Common myeloid progenitor, CD34-positive (primary cell): Measurements from ENCODE around the gene PNLIPRP2.
A peak's percentile ranks its signal among the peaks of the same experiment; 100 is the strongest.

Source experiments
- CTCF ChIA-PET: fragments of 350-600 bp; sonication (Branson Sonifier 250); formaldehyde crosslinking; loops from one replicate; lab custom pipeline; 2021; ENCODE audit warnings: antibody characterized with exemption; lab: Charles Lee
- POLR2A ChIA-PET: fragments of 350-600 bp; sonication (Branson Sonifier 250); formaldehyde crosslinking; loops from one replicate; lab custom pipeline; 2021; ENCODE audit warnings: antibody characterized with exemption; lab: Charles Lee
- DNase-seq, 3 donors: peaks; one replicate each; pipeline versions ENCODE4 v3.0.0 to v3.0.0-alpha.2; 2013
- H3K27ac ChIP-seq, 2 experiments: 1 replicate in 1 of 2; 2 replicates in 1 of 2; pipeline ENCODE4 v1.7.0; 2013; ENCODE audit warnings: inconsistent platforms in 2 of 2, low read length in 2 of 2, mild to moderate bottlenecking in 2 of 2, low read depth in 1 of 2, moderate library complexity in 1 of 2; ENCODE audit not compliant: severe bottlenecking in 2 of 2, insufficient read depth in 1 of 2, poor library complexity in 1 of 2
- H3K27me3 ChIP-seq, 5 experiments: replicated peaks in 2 of 5; 1 replicate in 3 of 5; 2 replicates in 2 of 5; pipeline versions ENCODE4 v1.6.1 to v1.7.0; 2013; ENCODE audit warnings: low read length in 4 of 5, mild to moderate bottlenecking in 2 of 5, moderate library complexity in 2 of 5, inconsistent platforms in 1 of 5; ENCODE audit not compliant: insufficient read depth in 5 of 5, control insufficient read depth in 4 of 5
- H3K36me3 ChIP-seq, 4 experiments: 1 replicate in 2 of 4; 2 replicates in 2 of 4; pipeline versions ENCODE4 v1.6.1 to v1.7.0; 2013; ENCODE audit warnings: low read length in 3 of 4, control low read depth in 1 of 4, mild to moderate bottlenecking in 1 of 4; ENCODE audit not compliant: control insufficient read depth in 4 of 4, insufficient read depth in 4 of 4
- H3K4me1 ChIP-seq, 4 experiments: 1 replicate in 3 of 4; 2 replicates in 1 of 4; pipeline versions ENCODE4 v1.6.1 to v1.7.1; 2013; ENCODE audit warnings: low read length in 3 of 4, mild to moderate bottlenecking in 3 of 4, control low read depth in 1 of 4, inconsistent platforms in 1 of 4, moderate library complexity in 1 of 4; ENCODE audit not compliant: control insufficient read depth in 4 of 4, insufficient read depth in 4 of 4; ENCODE audit errors: control extremely low read depth in 1 of 4
- H3K4me3 ChIP-seq, 7 experiments: 1 replicate in 4 of 7; 2 replicates in 3 of 7; pipeline versions ENCODE4 v1.5.1 to v1.7.0; 2013; ENCODE audit warnings: mild to moderate bottlenecking in 7 of 7, low read length in 6 of 7, moderate library complexity in 6 of 7, inconsistent platforms in 2 of 7, low read depth in 2 of 7, control low read depth in 1 of 7; ENCODE audit not compliant: insufficient read depth in 4 of 7, control insufficient read depth in 1 of 7; ENCODE audit errors: extremely low read depth in 1 of 7
- H3K9me3 ChIP-seq, 5 experiments: 1 replicate in 4 of 5; 2 replicates in 1 of 5; pipeline versions ENCODE4 v1.6.1 to v1.7.1; 2013; ENCODE audit warnings: low read length in 4 of 5, mild to moderate bottlenecking in 2 of 5, inconsistent platforms in 1 of 5, low read depth in 1 of 5, moderate library complexity in 1 of 5; ENCODE audit not compliant: control insufficient read depth in 4 of 5, insufficient read depth in 2 of 5; ENCODE audit errors: control extremely low read depth in 1 of 5
- WGBS: methylation state at CpG from one replicate; pipeline ENCODE4 v1.1.5; 2013; ENCODE audit not compliant: insufficient coverage; 5-methylcytosine and 5-hydroxymethylcytosine counted together

Gene PNLIPRP2

DNA sequence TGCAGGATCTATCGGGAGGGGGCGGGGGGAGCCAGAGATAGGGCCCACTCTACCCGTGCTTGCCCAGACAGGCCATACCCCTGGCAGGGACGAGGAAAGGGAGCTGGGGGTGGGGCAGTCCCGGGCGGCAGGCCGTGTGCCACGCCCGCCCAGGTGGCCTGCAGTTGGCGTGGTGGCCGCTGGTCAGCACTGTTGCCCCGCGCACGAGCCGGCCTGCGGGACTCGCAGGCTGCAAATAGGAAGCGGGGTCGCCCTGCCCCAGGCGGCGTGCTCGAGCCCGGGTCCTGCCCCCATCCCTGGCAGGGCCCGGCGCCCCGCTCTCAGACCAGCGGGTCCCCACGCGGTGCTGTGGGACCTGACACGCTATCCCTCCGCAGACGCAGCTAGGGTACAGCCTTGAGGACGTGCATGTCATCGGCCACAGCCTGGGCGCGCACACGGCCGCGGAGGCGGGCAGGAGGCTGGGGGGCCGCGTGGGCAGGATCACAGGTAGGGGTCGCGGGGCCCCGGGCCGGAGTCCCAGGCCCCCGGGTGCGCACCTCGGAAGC is 6.7 kb downstream of the PNLIPRP2 start:
- no peak overlapping the region for H3K27ac ChIP-seq
- DNase-seq: peak in 1 of 3 donors; percentile 0
- 3% methylated on average over 47 of the region's 49 CpGs for WGBS
- ChIA-PET CTCF (interaction anchor here (1.3 kb wide), 1 partner anchor 22 kb away, joined by 3 read pairs; no protein-coding TSS in a partner anchor), POLR2A (no interaction called here)
- peaks cover 0 to 3% (median 1%) of the 10 kb centered on the region in 4 experiments for H3K4me1 ChIP-seq
- peak overlapping the region in 1 of 7 experiments; percentile 3 for H3K4me3 ChIP-seq
- H3K36me3 ChIP-seq: no peaks in the 10 kb centered on the region
- no peaks in the 10 kb centered on the region for H3K9me3 ChIP-seq
- H3K27me3 ChIP-seq: peaks cover 5 to 49% (median 9%) of the 10 kb centered on the region in 5 experiments

DNA sequence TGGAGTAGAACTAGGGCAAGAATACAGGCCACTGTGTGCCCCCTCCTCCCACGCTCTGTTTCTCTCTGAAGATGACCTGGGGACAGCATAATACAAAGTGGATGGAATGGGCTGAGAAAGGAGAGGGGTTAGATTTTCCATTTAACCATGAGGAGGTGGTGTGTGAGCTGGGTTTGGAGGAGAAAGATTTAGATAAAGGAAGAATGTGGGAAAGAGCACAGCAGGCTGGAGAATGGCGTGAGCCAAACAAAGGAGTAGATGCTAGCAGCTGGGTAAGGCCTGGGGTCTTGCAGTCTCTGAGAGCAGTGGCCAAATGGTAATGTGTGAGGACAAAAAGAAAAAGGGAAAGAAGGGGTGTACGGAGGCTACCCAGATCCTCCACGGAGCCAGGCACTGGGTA is 8.6 kb downstream of the PNLIPRP2 start:
- H3K4me1 ChIP-seq: peaks cover 0 to 3% (median 1%) of the 10 kb centered on the region in 4 experiments
- no peaks in the 10 kb centered on the region for H3K36me3 ChIP-seq
- no peak overlapping the region for H3K27ac ChIP-seq
- peaks cover 5 to 48% (median 9%) of the 10 kb centered on the region in 5 experiments for H3K27me3 ChIP-seq
- POLR2A ChIA-PET: interaction anchor here (0.6 kb wide), 1 partner anchor 72 kb away, joined by 3 read pairs; no protein-coding TSS in a partner anchor
- DNase-seq: no peak
- H3K9me3 ChIP-seq: no peaks in the 10 kb centered on the region
- CTCF ChIA-PET: no interaction called here
- no peak overlapping the region for H3K4me3 ChIP-seq
- WGBS: 90% methylated on average over 3 of the region's 4 CpGs

GRCh38 chr10:116630020-116630419 is 9.3 kb downstream of the PNLIPRP2 start:
- CTCF ChIA-PET: no interaction called here

GRCh38 chr10:116631871-116632295 is 11.1 kb downstream of the PNLIPRP2 start:
- WGBS: 95% methylated on average over 6 of the region's 6 CpGs
- Histone ChIP-seq H3K27me3 (peaks cover 8 to 32% (median 9%) of the 10 kb centered on the region in 5 experiments), H3K9me3 (no peaks in the 10 kb centered on the region), H3K4me3 (no peak overlapping the region), H3K27ac (no peak overlapping the region), H3K4me1 (peaks cover 0 to 3% (median 1%) of the 10 kb centered on the region in 4 experiments), H3K36me3 (no peaks in the 10 kb centered on the region)
- POLR2A ChIA-PET: no interaction called here
- DNase-seq: no peak
- CTCF ChIA-PET: no interaction called here

More at GRCh38 chr10:116630020-116630419, 9.3 kb downstream of the PNLIPRP2 start:
- Histone ChIP-seq H3K27ac (no peak overlapping the region), H3K36me3 (no peaks in the 10 kb centered on the region), H3K27me3 (peaks cover 5 to 46% (median 9%) of the 10 kb centered on the region in 5 experiments), H3K4me3 (no peak overlapping the region), H3K4me1 (peaks cover 0 to 3% (median 1%) of the 10 kb centered on the region in 4 experiments), H3K9me3 (no peaks in the 10 kb centered on the region)
- DNase-seq: no peak
- 100% methylated on average over 2 of the region's 2 CpGs for WGBS
- POLR2A ChIA-PET: no interaction called here

DNA sequence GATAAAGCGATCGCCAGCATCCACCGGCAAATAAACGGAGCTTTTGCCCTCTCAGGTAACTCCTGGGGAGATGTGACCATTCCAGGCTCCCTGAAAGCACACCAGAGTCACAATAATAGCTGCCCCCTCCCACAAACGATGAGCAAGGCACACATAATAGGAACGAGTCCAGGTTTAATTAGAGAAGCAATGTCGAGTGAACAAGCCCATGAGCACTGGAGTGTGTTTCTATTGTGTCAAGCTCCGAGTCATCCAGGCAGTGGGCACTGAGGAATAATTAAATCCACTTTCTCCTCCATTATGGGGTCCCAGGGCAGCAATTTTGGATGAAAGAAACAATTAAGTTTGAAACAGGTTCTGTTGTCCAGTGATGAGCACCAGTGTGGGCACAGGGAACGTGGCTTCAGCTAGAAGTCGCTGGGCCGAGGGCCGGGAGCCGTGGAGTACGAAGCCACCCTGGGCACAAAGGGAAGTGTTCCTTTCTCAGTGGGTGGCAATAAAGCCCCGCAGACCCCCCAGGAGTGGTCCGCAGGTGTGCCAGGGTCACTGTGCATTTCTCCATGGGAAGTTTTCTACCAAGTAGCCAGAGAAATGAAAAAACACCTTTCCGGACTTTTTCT is 12.0 kb downstream of the PNLIPRP2 start:
- POLR2A ChIA-PET: interaction anchor here (0.5 kb wide), 1 partner anchor 81 kb away, joined by 3 read pairs; no protein-coding TSS in a partner anchor
- CTCF ChIA-PET: no interaction called here

DNA sequence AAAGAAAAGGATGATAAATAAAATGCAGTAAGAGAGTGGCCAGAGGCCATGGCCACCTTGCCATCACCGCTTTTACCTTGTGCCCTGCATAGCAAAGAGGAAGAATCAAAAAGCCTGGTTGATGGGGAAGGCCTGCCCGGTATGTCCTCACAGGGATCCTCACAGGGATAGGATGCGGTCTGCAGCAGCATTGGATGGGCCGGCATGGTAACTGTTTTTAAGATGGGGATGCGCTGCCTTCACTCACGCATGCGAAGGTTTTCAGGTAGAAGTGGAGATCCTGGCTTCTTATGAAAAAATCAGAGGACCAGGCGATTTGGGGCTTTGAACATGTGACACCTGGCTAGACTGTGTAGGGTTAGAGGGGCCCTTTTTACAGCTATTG is 12.5 kb downstream of the PNLIPRP2 start:
- ChIA-PET POLR2A (no interaction called here), CTCF (no interaction called here)
- DNase-seq: no peak
- Histone ChIP-seq H3K4me1 (no peaks in the 10 kb centered on the region), H3K9me3 (no peaks in the 10 kb centered on the region), H3K4me3 (no peak overlapping the region), H3K36me3 (no peaks in the 10 kb centered on the region), H3K27me3 (peaks cover 2 to 20% (median 12%) of the 10 kb centered on the region in 5 experiments), H3K27ac (no peak overlapping the region)
- 89% methylated on average over 7 of the region's 8 CpGs for WGBS

More for the DNA sequence above, 12.0 kb downstream of the PNLIPRP2 start:
- no peak for DNase-seq
- Histone ChIP-seq H3K4me3 (no peak overlapping the region), H3K9me3 (no peaks in the 10 kb centered on the region), H3K36me3 (no peaks in the 10 kb centered on the region), H3K4me1 (peaks cover 0 to 2% (median under 1%) of the 10 kb centered on the region in 4 experiments), H3K27me3 (peaks cover 2 to 23% (median 8%) of the 10 kb centered on the region in 5 experiments), H3K27ac (no peak overlapping the region)
- WGBS: 96% methylated on average over 16 of the region's 17 CpGs
